ENCODE results near the gene CABP7. TPM values are rescaled to one million over a fixed set of nuclear protein-coding genes. Genes with fewer than 3 reads are reported as not detected.

CABP7 gene
- total and polyA plus RNA-seq, 9 donors = 0.09 to 0.40 (median 0.15) TPM

- Histone ChIP-seq H3K4me3 (ENCODE audit: low read length) (no peak overlapping the region), H3K27ac (ENCODE audit: low read length) (no peak overlapping the region), H3K9me3 (replicated peaks; ENCODE audit: control insufficient read depth, low read depth, low read length) (no peaks in the 10 kb centered on the region), H3K4me1 (ENCODE audit: control insufficient read depth, insufficient read depth, low read length) (peaks cover 59% of the 10 kb centered on the region), H3K36me3 (ENCODE audit: control insufficient read depth, insufficient read depth, low read length) (no peaks in the 10 kb centered on the region), H3K27me3 (ENCODE audit: control insufficient read depth, insufficient read depth, low read length) (peaks cover 14% of the 10 kb centered on the region)
- DNase-seq = no peak
- WGBS (ENCODE audit: insufficient coverage) = 66% methylated on average over 14 of the region's 15 CpGs
Observed at GRCh38 chr22:29710193-29710592, 9.6 kb upstream of the CABP7 start.

DNA sequence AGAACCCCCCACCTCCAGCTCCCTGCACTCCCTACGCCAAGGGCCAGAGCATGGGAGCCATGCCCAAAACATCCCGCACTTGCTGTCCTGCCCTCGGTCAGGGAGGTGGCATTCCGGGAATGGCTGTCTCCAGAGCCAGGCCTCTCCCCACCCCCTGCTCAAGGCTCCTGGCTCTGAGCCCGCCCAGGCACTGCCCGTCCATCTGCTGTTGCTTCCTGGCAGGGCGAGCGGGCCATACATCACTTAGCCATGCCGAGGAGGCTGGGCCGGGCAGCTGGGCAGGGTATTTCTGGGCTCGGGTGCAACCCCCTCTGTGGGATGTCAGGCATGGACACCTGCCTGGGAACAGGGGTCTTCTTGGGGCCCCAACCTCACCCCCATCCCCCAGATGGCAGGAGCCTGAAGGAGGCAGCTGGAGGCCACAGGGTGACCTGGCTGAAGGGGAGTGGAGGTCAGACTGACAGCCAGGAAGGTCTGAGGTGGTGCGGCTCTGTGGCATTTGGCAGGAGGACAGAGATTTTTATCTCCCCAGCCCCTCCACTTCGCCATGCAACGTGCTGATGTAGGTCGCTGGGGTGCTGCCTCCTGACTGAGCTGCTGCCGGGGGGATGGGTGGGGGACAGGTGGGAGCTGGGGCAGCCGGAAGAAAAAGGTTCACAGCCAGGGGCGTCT, 8.7 kb upstream of the CABP7 start:
- no peak overlapping the region for H3K27ac ChIP-seq (ENCODE audit: low read length)
- H3K4me3 ChIP-seq (ENCODE audit: low read length) = no peak overlapping the region
- peaks cover 17% of the 10 kb centered on the region for H3K27me3 ChIP-seq (ENCODE audit: control insufficient read depth, insufficient read depth, low read length)
- DNase-seq = peak; percentile 79
- 63% methylated on average over 5 of the region's 18 CpGs for WGBS (ENCODE audit: insufficient coverage)
- H3K36me3 ChIP-seq (ENCODE audit: control insufficient read depth, insufficient read depth, low read length) = no peaks in the 10 kb centered on the region
- H3K4me1 ChIP-seq (ENCODE audit: control insufficient read depth, insufficient read depth, low read length) = peaks cover 55% of the 10 kb centered on the region
- no peaks in the 10 kb centered on the region for H3K9me3 ChIP-seq (replicated peaks; ENCODE audit: control insufficient read depth, low read depth, low read length)

- no peak for DNase-seq
- 71% methylated on average over 2 of the region's 2 CpGs for WGBS (ENCODE audit: insufficient coverage)
- H3K27me3 ChIP-seq (ENCODE audit: control insufficient read depth, insufficient read depth, low read length) = peaks cover 18% of the 10 kb centered on the region
- H3K36me3 ChIP-seq (ENCODE audit: control insufficient read depth, insufficient read depth, low read length) = no peaks in the 10 kb centered on the region
- no peak overlapping the region for H3K4me3 ChIP-seq (ENCODE audit: low read length)
- no peaks in the 10 kb centered on the region for H3K9me3 ChIP-seq (replicated peaks; ENCODE audit: control insufficient read depth, low read depth, low read length)
- peaks cover 45% of the 10 kb centered on the region for H3K4me1 ChIP-seq (ENCODE audit: control insufficient read depth, insufficient read depth, low read length)
- H3K27ac ChIP-seq (ENCODE audit: low read length) = no peak overlapping the region
Observed at GRCh38 chr22:29712119-29712518, 7.7 kb upstream of the CABP7 start.

DNA sequence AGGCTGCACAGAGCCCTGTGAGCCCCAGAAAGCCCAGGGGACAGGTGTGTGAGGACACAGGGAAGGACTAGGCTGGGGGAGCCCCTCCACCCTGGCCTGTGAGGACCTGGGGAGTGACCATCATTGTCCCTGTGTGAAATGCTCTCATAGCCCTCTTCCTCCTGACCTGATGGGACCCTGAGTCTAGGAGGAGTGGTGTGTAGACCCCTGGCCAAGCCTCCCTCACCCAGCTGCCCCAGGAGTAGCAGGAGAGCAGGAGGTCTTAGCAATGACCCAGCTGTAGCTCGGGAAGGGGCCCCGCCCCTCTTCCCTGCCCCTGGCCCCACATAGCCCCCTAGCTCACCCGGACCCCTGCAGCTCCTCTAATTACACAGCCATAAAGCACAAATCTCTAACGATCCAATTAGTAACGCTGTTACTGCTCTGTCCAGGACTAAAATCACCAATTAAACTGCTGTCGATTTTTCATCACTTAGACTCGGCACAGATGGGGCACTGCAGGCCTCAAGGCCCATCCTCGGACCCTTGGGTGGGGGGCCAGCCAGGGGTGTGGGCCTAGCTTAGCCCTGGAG, 6.6 kb upstream of the CABP7 start:
- Histone ChIP-seq H3K36me3 (ENCODE audit: control insufficient read depth, insufficient read depth, low read length) (no peaks in the 10 kb centered on the region), H3K27me3 (ENCODE audit: control insufficient read depth, insufficient read depth, low read length) (peaks cover 27% of the 10 kb centered on the region), H3K9me3 (replicated peaks; ENCODE audit: control insufficient read depth, low read depth, low read length) (no peaks in the 10 kb centered on the region), H3K4me3 (ENCODE audit: low read length) (no peak overlapping the region), H3K4me1 (ENCODE audit: control insufficient read depth, insufficient read depth, low read length) (peaks cover 43% of the 10 kb centered on the region), H3K27ac (ENCODE audit: low read length) (no peak overlapping the region)
- no peak for DNase-seq
- WGBS (ENCODE audit: insufficient coverage) = 26% methylated on average over 8 of the region's 8 CpGs

- Histone ChIP-seq H3K4me1 (ENCODE audit: control insufficient read depth, insufficient read depth, low read length) (peaks cover 26% of the 10 kb centered on the region), H3K9me3 (replicated peaks; ENCODE audit: control insufficient read depth, low read depth, low read length) (no peaks in the 10 kb centered on the region), H3K27me3 (ENCODE audit: control insufficient read depth, insufficient read depth, low read length) (peaks cover 43% of the 10 kb centered on the region), H3K4me3 (ENCODE audit: low read length) (no peak overlapping the region), H3K27ac (ENCODE audit: low read length) (no peak overlapping the region), H3K36me3 (ENCODE audit: control insufficient read depth, insufficient read depth, low read length) (no peaks in the 10 kb centered on the region)
- 33% methylated on average over 10 of the region's 13 CpGs for WGBS (ENCODE audit: insufficient coverage)
- DNase-seq = no peak
Observed at GRCh38 chr22:29715240-29715639, 4.6 kb upstream of the CABP7 start.

DNA sequence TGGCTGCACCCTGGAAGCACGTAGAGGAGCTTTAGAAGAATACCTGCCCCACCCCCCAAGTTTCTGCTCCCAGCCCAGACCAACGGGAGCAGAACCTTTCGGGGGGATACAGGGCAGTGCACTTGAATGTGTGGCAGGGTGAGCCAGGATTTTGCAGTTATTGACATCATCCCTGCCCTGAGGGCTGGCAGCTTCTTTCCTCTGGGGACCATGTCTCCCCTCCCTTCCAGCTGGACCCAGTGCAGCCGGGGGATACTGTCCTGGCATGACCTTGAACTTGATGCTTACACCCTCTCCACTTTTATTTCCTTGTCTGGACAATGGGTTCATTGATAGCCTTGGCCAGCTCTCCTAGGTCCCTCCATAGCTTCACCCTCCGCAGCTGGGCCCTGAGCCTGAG, 4.1 kb upstream of the CABP7 start:
- no peaks in the 10 kb centered on the region for H3K9me3 ChIP-seq (replicated peaks; ENCODE audit: control insufficient read depth, low read depth, low read length)
- peaks cover 21% of the 10 kb centered on the region for H3K4me1 ChIP-seq (ENCODE audit: control insufficient read depth, insufficient read depth, low read length)
- no peak overlapping the region for H3K27ac ChIP-seq (ENCODE audit: low read length)
- H3K27me3 ChIP-seq (ENCODE audit: control insufficient read depth, insufficient read depth, low read length) = peaks cover 45% of the 10 kb centered on the region
- no peaks in the 10 kb centered on the region for H3K36me3 ChIP-seq (ENCODE audit: control insufficient read depth, insufficient read depth, low read length)
- WGBS (ENCODE audit: insufficient coverage) = 78% methylated on average over 2 of the region's 5 CpGs
- DNase-seq = no peak
- H3K4me3 ChIP-seq (ENCODE audit: low read length) = no peak overlapping the region

DNA sequence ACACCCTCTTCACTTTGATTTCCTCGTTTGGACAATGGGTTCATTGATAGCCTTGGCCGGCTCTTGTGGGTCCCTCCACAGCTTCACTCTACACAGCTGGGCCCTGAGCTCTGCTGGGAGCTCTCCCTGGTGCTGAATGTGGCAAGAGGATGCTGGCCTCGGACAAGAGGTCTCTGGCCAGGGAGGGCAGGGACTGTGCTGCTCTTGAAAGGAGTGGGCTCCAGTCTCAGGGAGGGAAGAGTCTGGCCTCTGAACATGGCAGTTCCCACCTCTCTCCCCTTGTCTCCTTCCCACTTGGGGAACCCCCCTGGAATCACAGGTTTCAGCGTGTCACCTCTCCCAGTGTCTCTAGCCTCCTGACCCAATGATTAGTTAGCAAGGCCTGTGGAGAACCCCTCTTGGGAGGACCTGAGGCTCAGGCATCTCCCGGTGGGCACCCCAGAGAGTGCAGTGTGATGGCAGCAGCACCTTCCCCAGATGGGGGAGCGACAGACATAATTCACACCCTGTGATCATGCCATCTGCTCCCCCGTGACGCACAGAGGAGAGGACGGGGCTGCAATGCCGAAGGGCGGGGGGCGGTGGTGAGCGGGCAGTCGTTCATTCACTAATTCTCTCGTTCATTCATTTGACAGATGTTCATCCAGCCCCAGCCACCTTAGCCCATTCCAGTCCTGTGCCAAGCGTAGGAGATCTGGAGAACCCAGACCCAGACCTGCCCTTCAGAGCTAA, 2.8 kb upstream of the CABP7 start:
- H3K27ac ChIP-seq (ENCODE audit: low read length) = no peak overlapping the region
- H3K36me3 ChIP-seq (ENCODE audit: control insufficient read depth, insufficient read depth, low read length) = no peaks in the 10 kb centered on the region
- DNase-seq = peak; percentile 92
- peaks cover 58% of the 10 kb centered on the region for H3K27me3 ChIP-seq (ENCODE audit: control insufficient read depth, insufficient read depth, low read length)
- peaks cover 10% of the 10 kb centered on the region for H3K4me1 ChIP-seq (ENCODE audit: control insufficient read depth, insufficient read depth, low read length)
- H3K4me3 ChIP-seq (ENCODE audit: low read length) = no peak overlapping the region
- no peaks in the 10 kb centered on the region for H3K9me3 ChIP-seq (replicated peaks; ENCODE audit: control insufficient read depth, low read depth, low read length)
- WGBS (ENCODE audit: insufficient coverage) = 81% methylated on average over 12 of the region's 16 CpGs

GRCh38 chr22:29717789-29718188, 2.0 kb upstream of the CABP7 start:
- Histone ChIP-seq H3K9me3 (replicated peaks; ENCODE audit: control insufficient read depth, low read depth, low read length) (no peaks in the 10 kb centered on the region), H3K36me3 (ENCODE audit: control insufficient read depth, insufficient read depth, low read length) (no peaks in the 10 kb centered on the region), H3K27ac (ENCODE audit: low read length) (no peak overlapping the region), H3K4me1 (ENCODE audit: control insufficient read depth, insufficient read depth, low read length) (peaks cover 10% of the 10 kb centered on the region), H3K4me3 (ENCODE audit: low read length) (no peak overlapping the region), H3K27me3 (ENCODE audit: control insufficient read depth, insufficient read depth, low read length) (peaks cover 64% of the 10 kb centered on the region)
- DNase-seq = no peak
- 77% methylated on average over 6 of the region's 11 CpGs for WGBS (ENCODE audit: insufficient coverage)

DNA sequence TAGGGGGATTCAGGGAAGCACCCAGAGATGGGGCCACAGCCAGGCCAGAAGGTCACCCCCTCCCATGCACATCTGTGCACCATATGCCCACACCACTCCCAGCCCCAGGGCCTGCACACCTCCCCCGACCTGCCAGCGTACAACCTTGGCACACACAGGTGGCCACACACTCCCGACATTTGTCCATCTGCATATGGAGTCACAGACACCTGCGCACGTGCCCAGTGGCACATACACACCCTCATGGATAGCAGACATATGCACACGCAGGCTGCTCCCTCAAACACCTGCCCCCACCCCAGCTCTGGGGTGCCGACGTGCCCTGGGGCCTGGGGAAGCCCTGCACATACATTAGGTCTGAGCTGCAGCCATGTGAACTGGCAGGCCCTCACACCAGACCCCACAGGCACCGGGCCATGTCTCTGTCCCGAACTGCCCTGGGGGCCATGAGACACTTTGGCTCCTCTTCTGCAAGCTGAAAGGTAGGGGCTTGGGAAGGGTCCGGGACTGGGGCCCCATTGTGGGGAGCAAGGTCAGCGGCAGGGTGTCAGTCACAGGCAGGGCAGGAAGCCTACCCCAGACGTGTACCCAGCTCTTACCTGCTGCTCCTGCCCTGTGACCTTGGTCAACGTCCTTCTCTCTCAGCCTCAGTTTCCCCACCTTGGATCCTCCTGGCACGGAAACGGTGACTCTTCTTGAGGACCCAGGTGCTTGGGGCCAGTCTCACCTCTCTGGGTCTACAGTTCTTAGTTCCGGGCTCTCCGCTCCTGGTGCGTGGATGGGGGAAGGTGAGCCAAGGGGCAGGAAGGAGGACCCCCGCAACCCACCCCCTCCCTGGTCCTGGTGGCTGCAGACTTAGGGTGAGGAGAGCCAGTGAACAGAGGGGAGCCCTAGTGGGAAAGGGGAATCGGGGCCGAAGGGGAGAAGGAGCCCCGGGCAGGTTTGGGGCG, 579 bp upstream of the CABP7 start:
- Histone ChIP-seq H3K9me3 (replicated peaks; ENCODE audit: control insufficient read depth, low read depth, low read length) (no peaks in the 10 kb centered on the region), H3K27me3 (ENCODE audit: control insufficient read depth, insufficient read depth, low read length) (peaks cover 67% of the 10 kb centered on the region), H3K4me1 (ENCODE audit: control insufficient read depth, insufficient read depth, low read length) (peaks cover 10% of the 10 kb centered on the region), H3K4me3 (ENCODE audit: low read length) (no peak overlapping the region), H3K27ac (ENCODE audit: low read length) (no peak overlapping the region), H3K36me3 (ENCODE audit: control insufficient read depth, insufficient read depth, low read length) (no peaks in the 10 kb centered on the region)
- 48% methylated on average over 10 of the region's 24 CpGs for WGBS (ENCODE audit: insufficient coverage)
- no peak for DNase-seq
